LNCaP clone FGC (cell line): ENCODE measurements around the gene NFKB2.

Experiments used
- DNase-seq: peaks from one replicate; pipeline ENCODE4 v3.0.0-alpha.2; 2011; ENCODE audit warnings: low read depth
- H3K4me3 ChIP-seq: 2 replicates; pipeline ENCODE4 v1.5.1; 2011; ENCODE audit warnings: mild to moderate bottlenecking, low read depth, low read length, control low read depth
- CTCF ChIP-seq: IDR thresholded peaks from 2 replicates; pipeline ENCODE4 v1.5.1; 2012; ENCODE audit warnings: mild to moderate bottlenecking; ENCODE audit not compliant: control insufficient read depth, insufficient read depth; ENCODE audit errors: extremely low read depth

NFKB2 gene

GRCh38 chr10:102394079-102394800 lies 1.3 kb upstream of the NFKB2 start:
- H3K4me3 ChIP-seq: peak overlapping the region; percentile 90
- peak; percentile 41 for DNase-seq
- TF ChIP-seq CTCF: 0 out of 2 replicates have a peak, but pooled peaks have one; percentile 77

GRCh38 chr10:102394801-102395399 lies 605 bp upstream of the NFKB2 start:
- peak overlapping the region; percentile 90 for H3K4me3 ChIP-seq
- DNase-seq: no peak
- no peak for TF ChIP-seq CTCF

GRCh38 chr10:102396317-102396650 lies 779 bp downstream of the NFKB2 start:
- no peak for TF ChIP-seq CTCF
- H3K4me3 ChIP-seq: peak overlapping the region; percentile 90
- DNase-seq: no peak

- DNase-seq: no peak
- peak overlapping the region; percentile 90 for H3K4me3 ChIP-seq
- TF ChIP-seq CTCF: no peak
These were observed 1.2 kb downstream of the NFKB2 start for GRCh38 chr10:102396730-102397151.

- H3K4me3 ChIP-seq: no peak overlapping the region
- no peak for TF ChIP-seq CTCF
These were observed 2.0 kb downstream of the NFKB2 start for GRCh38 chr10:102397222-102398171.

GRCh38 chr10:102398172-102399020 lies 2.9 kb downstream of the NFKB2 start:
- no peak for TF ChIP-seq CTCF
- no peak for DNase-seq
- peak overlapping the region; percentile 58 for H3K4me3 ChIP-seq

More at GRCh38 chr10:102397222-102398171, 2.0 kb downstream of the NFKB2 start:
- DNase-seq: no peak
